ENCODE data around the gene GNRH2.
A peak's percentile ranks its signal among the peaks of the same experiment; 100 is the strongest.
"Not testable (repeated sequence)": the region's sequence is repeated elsewhere in the genome, so short reads cannot be mapped to it uniquely, and the experiment has no call there.

Gene GNRH2

GRCh38 chr20:3044336-3044965 is 1.0 kb downstream of the GNRH2 start:
- peak; percentile 53 for DNase-seq

- no peak for DNase-seq
These were observed 1.8 kb downstream of the GNRH2 start for GRCh38 chr20:3045042-3045815.

- peak; percentile 94 for DNase-seq
These were observed 2.6 kb downstream of the GNRH2 start, which contains the start of gene MRPS26 for GRCh38 chr20:3045816-3046676. Gene MRPS26 (plus strand): TSS chr20:3046052. CDS start chr20:3046069, 17 bp downstream.

GRCh38 chr20:3046677-3047462 is 3.4 kb downstream of the GNRH2 start:
- peak; percentile 50 for DNase-seq

- DNase-seq = no peak
These were observed 4.3 kb downstream of the GNRH2 start for GRCh38 chr20:3047486-3048419.

- no peak for DNase-seq
These were observed 8.1 kb downstream of the GNRH2 start for GRCh38 chr20:3051385-3052019.

GRCh38 chr20:3059489-3059888 is 16.1 kb downstream of the GNRH2 start:
- no peak for DNase-seq

GRCh38 chr20:3064119-3064518 is 20.7 kb downstream of the GNRH2 start:
- DNase-seq = not testable (repeated sequence)

GRCh38 chr20:3067139-3068014 is 24.0 kb downstream of the GNRH2 start:
- DNase-seq = no peak

GRCh38 chr20:3068075-3068474 is 24.7 kb downstream of the GNRH2 start:
- no peak for DNase-seq

- no peak for DNase-seq
These were observed 25.8 kb downstream of the GNRH2 start for GRCh38 chr20:3068986-3069900.

- DNase-seq = no peak
These were observed 27.3 kb downstream of the GNRH2 start for GRCh38 chr20:3070725-3071124.

- DNase-seq = no peak
These were observed 27.8 kb downstream of the GNRH2 start for GRCh38 chr20:3071266-3071609.

GRCh38 chr20:3071610-3072529 is 28.4 kb downstream of the GNRH2 start, which contains the start of gene OXT:
Gene OXT (plus strand): TSS chr20:3071620. CDS start chr20:3071656, 36 bp downstream.
- peak; percentile 58 for DNase-seq

GRCh38 chr20:3072530-3073250 is 29.3 kb downstream of the GNRH2 start:
- DNase-seq = no peak

GRCh38 chr20:3073251-3073643 is 29.8 kb downstream of the GNRH2 start:
- not testable (repeated sequence) for DNase-seq

- DNase-seq = no peak
These were observed 31.4 kb downstream of the GNRH2 start for GRCh38 chr20:3074812-3075211.
